ENCODE data around the gene ANGPTL7. TPM values are rescaled to one million over a fixed set of nuclear protein-coding genes. Genes with fewer than 3 reads are reported as not detected.

The ANGPTL7 gene
- total RNA-seq, 4 donors from 2014 or later, result 1.3 TPM; not detected in 3

- no peak for DNase-seq
- TF ChIP-seq POLR2A (IDR thresholded peaks at IDR 0.05), result no peak
- no peak for TF ChIP-seq CTCF (IDR thresholded peaks at IDR 0.05)
- Histone ChIP-seq H3K27ac (no peak overlapping the region), H3K9me3 (no peaks in the 10 kb centered on the region), H3K4me1 (no peaks in the 10 kb centered on the region), H3K27me3 (no peaks in the 10 kb centered on the region), H3K36me3 (peaks cover 0 to 51% (median 0%) of the 10 kb centered on the region in 3 donors), H3K4me3 (no peak overlapping the region)
These were observed 774 bp upstream of the ANGPTL7 start for GRCh38 chr1:11188381-11188780.

GRCh38 chr1:11193376-11193775 is 4.2 kb downstream of the ANGPTL7 start:
- TF ChIP-seq CTCF (IDR thresholded peaks at IDR 0.05) (no peak), POLR2A (IDR thresholded peaks at IDR 0.05) (no peak)
- H3K4me3 ChIP-seq, result no peak overlapping the region
- H3K36me3 ChIP-seq, result peaks cover 0 to 77% (median 0%) of the 10 kb centered on the region in 3 donors
- no peaks in the 10 kb centered on the region for H3K27me3 ChIP-seq
- H3K4me1 ChIP-seq, result no peaks in the 10 kb centered on the region
- H3K9me3 ChIP-seq, result no peaks in the 10 kb centered on the region
- no peak overlapping the region for H3K27ac ChIP-seq
- no peak for DNase-seq

GRCh38 chr1:11194407-11195176 is 5.4 kb downstream of the ANGPTL7 start:
- peaks cover 0 to 82% (median 0%) of the 10 kb centered on the region in 3 donors for H3K36me3 ChIP-seq
- no peak overlapping the region for H3K27ac ChIP-seq
- H3K9me3 ChIP-seq, result no peaks in the 10 kb centered on the region
- no peak overlapping the region for H3K4me3 ChIP-seq
- H3K27me3 ChIP-seq, result no peaks in the 10 kb centered on the region
- no peak for DNase-seq
- H3K4me1 ChIP-seq, result no peaks in the 10 kb centered on the region
- TF ChIP-seq POLR2A (IDR thresholded peaks at IDR 0.05), result no peak
- TF ChIP-seq CTCF (IDR thresholded peaks at IDR 0.05), result no peak

- no peaks in the 10 kb centered on the region for H3K4me1 ChIP-seq
- TF ChIP-seq POLR2A (IDR thresholded peaks at IDR 0.05) (no peak), CTCF (IDR thresholded peaks at IDR 0.05) (no peak)
- no peak overlapping the region for H3K4me3 ChIP-seq
- peaks cover 0 to 79% (median 0%) of the 10 kb centered on the region in 3 donors for H3K36me3 ChIP-seq
- no peaks in the 10 kb centered on the region for H3K27me3 ChIP-seq
- H3K27ac ChIP-seq, result no peak overlapping the region
- no peaks in the 10 kb centered on the region for H3K9me3 ChIP-seq
- DNase-seq, result no peak
These were observed 7.8 kb downstream of the ANGPTL7 start for GRCh38 chr1:11196945-11197344.

- Histone ChIP-seq H3K4me3 (no peak overlapping the region), H3K27ac (no peak overlapping the region), H3K9me3 (no peaks in the 10 kb centered on the region), H3K27me3 (no peaks in the 10 kb centered on the region), H3K4me1 (no peaks in the 10 kb centered on the region), H3K36me3 (peaks cover 0 to 79% (median 0%) of the 10 kb centered on the region in 3 donors)
- TF ChIP-seq CTCF (IDR thresholded peaks at IDR 0.05) (no peak), POLR2A (IDR thresholded peaks at IDR 0.05) (no peak)
- DNase-seq, result no peak
These were observed 8.2 kb downstream of the ANGPTL7 start for GRCh38 chr1:11197359-11197758.

All from Peyer's patch (tissue), 4 donors.